NB4 (cell line): ENCODE data around the gene GP1BA.

Source experiments
- DNase-seq: peaks from one replicate; pipeline ENCODE4 v3.0.0; 2010; ENCODE audit warnings: low read depth
- H3K4me3 ChIP-seq: one replicate; pipeline ENCODE4 v1.5.1; 2011; ENCODE audit warnings: mild to moderate bottlenecking, low read depth, low read length, moderate library complexity
- MYC ChIP-seq: IDR thresholded peaks from 2 replicates; pipeline ENCODE4 v1.6.1; 2011; ENCODE audit warnings: low read depth, low read length
- POLR2A ChIP-seq: IDR thresholded peaks from 2 replicates; pipeline ENCODE4 v1.6.1; 2011; ENCODE audit warnings: mild to moderate bottlenecking; ENCODE audit not compliant: insufficient read length; ENCODE audit errors: extremely low read depth
- TF ChIP-seq, protein P1 (sequence below): IDR thresholded peaks from one replicate; pipeline ENCODE4 v1.5.1; 2012; ENCODE audit warnings: low read depth, low read length
- TF ChIP-seq, protein P2 (sequence below): IDR thresholded peaks from 2 replicates; pipeline ENCODE4 v1.6.1; 2011; ENCODE audit warnings: low read depth, low read length

The GP1BA gene

GRCh38 chr17:4950075-4950745 lies 18.1 kb downstream of the GP1BA start:
- TF ChIP-seq MYC, result no peak; the same call in 1 of the 2 replicates
- TF ChIP-seq, protein P1, sequence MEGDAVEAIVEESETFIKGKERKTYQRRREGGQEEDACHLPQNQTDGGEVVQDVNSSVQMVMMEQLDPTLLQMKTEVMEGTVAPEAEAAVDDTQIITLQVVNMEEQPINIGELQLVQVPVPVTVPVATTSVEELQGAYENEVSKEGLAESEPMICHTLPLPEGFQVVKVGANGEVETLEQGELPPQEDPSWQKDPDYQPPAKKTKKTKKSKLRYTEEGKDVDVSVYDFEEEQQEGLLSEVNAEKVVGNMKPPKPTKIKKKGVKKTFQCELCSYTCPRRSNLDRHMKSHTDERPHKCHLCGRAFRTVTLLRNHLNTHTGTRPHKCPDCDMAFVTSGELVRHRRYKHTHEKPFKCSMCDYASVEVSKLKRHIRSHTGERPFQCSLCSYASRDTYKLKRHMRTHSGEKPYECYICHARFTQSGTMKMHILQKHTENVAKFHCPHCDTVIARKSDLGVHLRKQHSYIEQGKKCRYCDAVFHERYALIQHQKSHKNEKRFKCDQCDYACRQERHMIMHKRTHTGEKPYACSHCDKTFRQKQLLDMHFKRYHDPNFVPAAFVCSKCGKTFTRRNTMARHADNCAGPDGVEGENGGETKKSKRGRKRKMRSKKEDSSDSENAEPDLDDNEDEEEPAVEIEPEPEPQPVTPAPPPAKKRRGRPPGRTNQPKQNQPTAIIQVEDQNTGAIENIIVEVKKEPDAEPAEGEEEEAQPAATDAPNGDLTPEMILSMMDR, result no peak
- TF ChIP-seq POLR2A, result peak; percentile 17
- peak overlapping the region; percentile 53 for H3K4me3 ChIP-seq
- DNase-seq, result peak; percentile 54

GRCh38 chr17:4950746-4951204 lies 18.7 kb downstream of the GP1BA start, which contains the start of gene ENO3:
Gene ENO3, plus strand, starts transcription at chr17:4951119. Its CDS starts 711 bp downstream, at chr17:4951830.
- no peak for DNase-seq
- H3K4me3 ChIP-seq, result peak within 1 kb of the TSS; percentile 53
- TF ChIP-seq POLR2A, result no peak
- no peak for TF ChIP-seq MYC
- TF ChIP-seq, protein P2, sequence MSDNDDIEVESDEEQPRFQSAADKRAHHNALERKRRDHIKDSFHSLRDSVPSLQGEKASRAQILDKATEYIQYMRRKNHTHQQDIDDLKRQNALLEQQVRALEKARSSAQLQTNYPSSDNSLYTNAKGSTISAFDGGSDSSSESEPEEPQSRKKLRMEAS, result no peak
- TF ChIP-seq, protein P1, result no peak

DNA sequence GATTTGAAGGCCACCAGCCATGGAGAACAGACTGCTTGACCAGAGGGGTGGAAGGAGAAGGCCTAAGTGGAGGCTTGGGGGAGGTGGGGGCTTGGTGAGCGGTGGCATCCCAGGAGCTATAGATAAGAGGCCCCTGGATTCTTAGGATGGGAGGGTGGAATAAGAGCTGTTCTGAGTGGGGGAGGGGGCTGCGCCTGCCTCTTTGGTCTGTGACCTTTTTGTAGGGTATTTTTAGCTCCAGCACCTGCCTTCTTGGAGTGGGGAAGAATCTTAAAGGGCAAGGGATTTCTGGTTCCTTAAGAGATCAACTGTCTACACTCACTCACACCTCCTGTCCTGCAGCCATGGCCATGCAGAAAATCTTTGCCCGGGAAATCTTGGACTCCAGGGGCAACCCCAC lies 19.4 kb downstream of the GP1BA start:
- H3K4me3 ChIP-seq, result no peak overlapping the region
- no peak for DNase-seq
- TF ChIP-seq, protein P1, result no peak
- TF ChIP-seq POLR2A, result no peak
- TF ChIP-seq, protein P2, result no peak
- no peak for TF ChIP-seq MYC

GRCh38 chr17:4953451-4953961 lies 21.4 kb downstream of the GP1BA start:
- no peak overlapping the region for H3K4me3 ChIP-seq
- no peak for DNase-seq
- TF ChIP-seq MYC (no peak), POLR2A (no peak)
- TF ChIP-seq, protein P1, result no peak
- TF ChIP-seq, protein P2, result no peak

DNA sequence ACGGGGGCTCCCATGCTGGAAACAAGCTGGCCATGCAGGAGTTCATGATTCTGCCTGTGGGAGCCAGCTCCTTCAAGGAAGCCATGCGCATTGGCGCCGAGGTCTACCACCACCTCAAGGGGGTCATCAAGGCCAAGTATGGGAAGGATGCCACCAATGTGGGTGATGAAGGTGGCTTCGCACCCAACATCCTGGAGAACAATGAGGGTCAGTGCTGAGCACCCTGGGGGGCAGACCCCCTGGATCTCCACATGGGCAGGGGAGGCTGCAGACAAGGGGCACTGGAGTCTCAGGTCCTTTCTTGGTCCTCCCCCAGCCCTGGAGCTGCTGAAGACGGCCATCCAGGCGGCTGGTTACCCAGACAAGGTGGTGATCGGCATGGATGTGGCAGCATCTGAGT lies 23.0 kb downstream of the GP1BA start:
- no peak for DNase-seq
- TF ChIP-seq, protein P1, result no peak
- no peak for TF ChIP-seq MYC
- TF ChIP-seq, protein P2, result no peak
- no peak for TF ChIP-seq POLR2A
- H3K4me3 ChIP-seq, result no peak overlapping the region
